NCI-H526 (cell line): ENCODE results near the gene OXCT1.
"Not testable (repeated sequence)": the region's sequence is repeated elsewhere in the genome, so short reads cannot be mapped to it uniquely, and the experiment has no call there.

Source experiments
- DNase-seq, 2 experiments: peaks; one replicate each; lab custom pipeline; 2025; lab: John Stamatoyannopoulos, UW

Gene OXCT1

DNA sequence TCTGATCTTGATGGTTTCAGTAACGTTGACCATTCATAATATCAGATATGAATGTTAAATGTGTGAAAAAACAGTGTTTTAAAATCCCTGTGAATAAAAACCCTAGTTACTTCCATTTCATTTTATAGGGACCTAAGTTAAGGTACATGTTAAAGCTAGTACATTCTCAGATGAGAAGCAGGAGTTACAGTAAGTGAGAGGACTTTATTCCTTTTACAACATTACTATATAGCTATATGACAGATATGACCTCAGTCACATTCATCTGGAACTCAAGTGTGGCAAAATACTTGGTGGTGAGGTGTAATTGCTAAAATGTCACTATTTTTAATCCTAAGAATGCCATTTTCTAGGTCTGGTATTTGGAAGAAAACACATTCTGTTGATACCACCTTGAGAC lies 96.4 kb downstream of the OXCT1 start:
- no peak for DNase-seq

DNA sequence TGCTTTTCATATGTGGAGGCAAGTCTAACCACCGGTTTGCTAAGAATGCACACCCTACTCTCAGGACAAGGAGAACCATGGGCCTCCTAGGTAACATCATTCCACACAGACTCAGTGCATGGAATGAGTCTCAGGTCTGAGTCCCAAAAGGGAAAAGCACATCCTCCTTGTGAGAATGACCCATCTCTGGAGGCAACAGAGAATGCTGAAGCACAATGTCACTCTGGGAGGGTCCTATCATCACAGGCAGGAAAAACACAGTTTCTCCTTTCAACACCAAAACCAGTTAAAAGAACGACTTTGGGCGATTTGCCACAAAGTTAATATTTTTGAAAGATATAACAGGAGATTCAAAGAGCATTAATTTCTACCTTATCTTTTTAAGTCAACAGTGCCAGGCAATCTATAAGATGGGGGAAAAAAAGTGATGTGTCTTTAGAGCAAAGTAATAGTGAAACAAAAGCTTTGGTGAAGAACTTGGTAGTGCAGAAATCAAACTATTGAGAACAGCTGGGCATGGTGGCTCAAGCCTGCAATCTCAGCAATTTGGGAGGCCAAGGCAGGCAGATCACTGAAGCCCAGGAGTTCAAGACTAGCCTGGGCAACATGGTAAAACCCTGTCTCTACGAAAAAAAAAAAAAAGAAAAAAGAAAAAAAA lies 97.3 kb downstream of the OXCT1 start:
- no peak for DNase-seq

DNA sequence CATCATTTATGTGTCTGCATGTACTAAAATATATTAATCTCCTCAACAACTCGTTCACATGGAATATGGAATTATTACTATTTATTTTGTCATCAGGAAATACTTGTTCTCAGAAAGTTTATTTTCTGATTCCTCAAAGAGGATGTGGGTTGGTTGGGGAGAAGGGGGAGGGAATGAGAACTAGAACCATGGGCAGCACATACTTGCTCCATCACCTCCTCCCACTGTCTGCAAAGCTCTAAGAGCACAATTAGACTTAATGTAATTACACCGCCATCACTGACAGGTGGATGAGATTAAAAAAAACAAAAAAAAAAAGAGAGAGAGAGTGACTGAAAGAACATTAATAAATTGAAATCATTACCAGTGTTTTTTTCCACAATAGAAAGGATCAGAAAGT lies 98.2 kb downstream of the OXCT1 start:
- DNase-seq = no peak

DNA sequence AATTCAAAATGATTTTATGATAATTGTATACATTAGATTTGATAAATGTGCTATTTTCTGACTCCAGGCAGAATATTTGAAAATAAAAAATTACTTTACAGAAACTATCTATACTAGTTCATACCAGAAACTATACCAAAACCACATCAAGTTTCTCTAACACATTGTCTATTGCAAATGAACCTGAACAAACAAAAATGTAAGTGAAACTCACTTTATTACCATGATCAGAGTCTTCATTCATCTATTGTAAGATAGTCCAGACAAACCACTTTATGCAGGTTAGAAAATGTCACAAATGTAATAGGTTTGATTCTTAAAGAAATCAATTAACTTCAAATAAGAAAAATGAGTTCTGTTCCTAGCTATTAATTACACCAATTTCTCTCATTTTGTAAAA lies 99.4 kb downstream of the OXCT1 start:
- DNase-seq = no peak

DNA sequence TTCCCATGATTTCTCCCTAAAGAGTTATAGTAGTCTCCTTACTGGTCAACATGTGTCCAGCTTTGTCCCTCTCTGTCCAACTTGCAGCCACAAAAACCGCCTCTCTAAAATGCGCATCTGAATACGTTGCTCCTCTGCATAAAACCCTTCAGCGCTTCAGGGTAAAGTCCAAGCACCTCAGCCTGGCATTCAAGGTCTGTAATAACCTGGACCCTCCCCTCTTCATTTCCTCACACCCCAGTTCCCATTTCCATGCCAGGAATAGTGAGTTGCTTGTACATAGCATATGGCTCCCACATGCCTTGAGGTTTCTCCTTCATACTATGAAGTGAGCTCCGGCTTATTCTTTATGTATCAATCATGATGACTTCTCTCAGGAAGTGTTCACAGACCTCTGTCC lies 101.5 kb downstream of the OXCT1 start:
- DNase-seq = no peak

DNA sequence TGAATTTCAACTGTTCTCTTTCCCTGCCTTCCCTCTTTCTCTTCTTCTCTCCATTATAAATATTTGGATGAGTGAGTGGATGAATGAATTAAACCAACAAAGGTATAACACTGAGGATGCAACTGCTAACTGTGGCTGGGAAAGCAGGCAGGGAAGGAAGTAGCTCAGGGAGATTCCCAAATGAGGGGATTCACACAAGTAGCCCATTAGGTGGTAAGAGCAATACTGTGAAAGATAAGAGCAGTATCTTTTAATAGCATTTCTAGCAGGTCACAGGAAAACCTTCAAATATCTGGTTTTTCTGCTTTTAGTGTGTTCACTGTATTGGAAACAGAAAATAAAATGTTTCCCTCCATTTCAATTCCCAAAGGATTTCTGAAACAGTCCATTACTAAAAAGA lies 105.6 kb downstream of the OXCT1 start:
- no peak for DNase-seq

DNA sequence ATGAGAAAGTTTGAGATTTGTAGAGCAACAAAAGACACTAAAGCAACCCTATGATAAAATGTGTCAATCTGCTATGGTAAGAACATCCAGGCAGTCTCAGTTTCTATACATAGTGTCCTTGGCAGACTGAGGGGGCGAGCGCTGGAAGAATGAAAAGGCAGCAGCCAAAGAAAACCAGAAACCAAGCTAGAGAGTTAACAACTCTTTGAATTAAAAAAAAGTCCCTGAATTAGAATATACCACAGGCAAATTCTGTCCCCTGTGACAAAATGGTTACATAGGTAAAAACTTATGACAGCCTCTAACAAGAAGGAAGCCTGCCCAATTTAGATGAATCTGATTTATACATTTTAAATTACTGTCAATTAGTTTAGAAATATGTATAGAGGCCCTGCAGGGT lies 106.7 kb downstream of the OXCT1 start:
- no peak for DNase-seq

DNA sequence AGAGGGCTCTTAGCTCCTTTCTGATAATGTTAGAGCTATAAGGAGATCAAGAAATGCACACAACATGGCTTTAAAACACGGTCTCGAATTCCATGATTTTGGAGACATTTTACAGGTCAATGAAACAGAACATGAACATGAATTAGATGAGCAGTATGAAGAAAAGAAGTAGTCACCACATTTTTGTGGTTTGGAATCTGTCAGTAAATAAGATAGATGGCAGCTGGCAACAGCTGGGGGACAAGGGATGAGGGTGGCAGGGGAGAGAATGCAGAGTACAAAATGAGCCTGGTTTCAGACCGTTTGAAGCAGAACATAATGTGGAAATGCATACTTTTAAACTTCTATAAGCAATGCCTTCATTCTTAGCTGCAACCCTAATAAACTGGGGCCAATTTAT lies 107.1 kb downstream of the OXCT1 start:
- DNase-seq = no peak

DNA sequence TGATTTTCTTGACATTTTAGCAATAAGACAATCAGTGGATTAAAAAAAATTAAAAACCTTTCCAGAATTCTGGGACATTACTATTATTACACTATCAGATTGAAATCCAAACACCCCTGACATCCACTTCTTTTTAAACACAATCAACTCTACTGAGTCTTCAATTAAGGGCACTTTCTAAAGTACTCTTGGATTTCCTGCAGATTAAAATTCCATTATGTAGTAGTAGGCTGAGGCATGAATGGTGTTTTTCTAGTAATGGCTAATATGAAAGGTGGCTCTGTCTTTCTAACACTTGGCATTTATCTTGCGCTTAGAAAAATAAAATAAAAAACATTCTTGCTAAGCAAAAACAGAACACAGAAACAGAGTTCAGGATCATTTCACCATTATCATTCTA lies 107.8 kb downstream of the OXCT1 start:
- no peak for DNase-seq

DNA sequence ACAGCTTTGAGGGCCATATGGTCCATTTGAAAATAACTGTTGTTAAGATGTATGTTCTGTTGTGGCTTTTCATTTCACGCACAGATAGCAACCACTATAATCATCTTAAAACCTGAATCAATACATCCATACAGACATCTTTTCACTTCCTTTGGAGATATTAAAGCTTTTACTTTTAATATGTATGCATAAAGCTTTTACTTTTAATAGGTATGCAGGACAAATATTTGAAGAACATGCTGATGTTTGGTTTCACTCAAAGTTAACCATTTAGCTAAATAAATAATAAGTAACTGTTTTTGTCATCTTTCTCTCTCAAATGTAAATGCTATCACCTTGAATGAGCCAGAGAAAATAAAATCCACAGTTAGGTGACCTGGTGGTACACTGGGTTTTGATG lies 108.6 kb downstream of the OXCT1 start:
- DNase-seq = no peak

DNA sequence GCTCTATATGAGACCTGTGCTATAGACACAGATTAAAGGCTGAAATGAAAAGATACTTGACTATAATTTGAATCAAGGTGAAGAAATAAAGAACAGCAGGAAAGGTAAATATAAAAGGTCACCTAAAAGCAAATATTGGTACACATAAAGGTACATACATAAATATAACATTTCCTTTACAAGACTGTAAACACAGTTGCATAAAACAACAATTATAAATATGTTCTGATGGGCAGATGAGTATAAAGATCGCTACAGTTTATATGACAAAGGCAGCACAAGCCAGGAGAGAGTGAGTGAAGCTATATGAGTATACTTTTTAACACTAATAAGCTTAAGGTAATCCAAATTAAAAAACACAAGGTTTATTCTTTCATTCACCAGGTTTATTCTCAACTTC lies 114.5 kb downstream of the OXCT1 start:
- no peak for DNase-seq

DNA sequence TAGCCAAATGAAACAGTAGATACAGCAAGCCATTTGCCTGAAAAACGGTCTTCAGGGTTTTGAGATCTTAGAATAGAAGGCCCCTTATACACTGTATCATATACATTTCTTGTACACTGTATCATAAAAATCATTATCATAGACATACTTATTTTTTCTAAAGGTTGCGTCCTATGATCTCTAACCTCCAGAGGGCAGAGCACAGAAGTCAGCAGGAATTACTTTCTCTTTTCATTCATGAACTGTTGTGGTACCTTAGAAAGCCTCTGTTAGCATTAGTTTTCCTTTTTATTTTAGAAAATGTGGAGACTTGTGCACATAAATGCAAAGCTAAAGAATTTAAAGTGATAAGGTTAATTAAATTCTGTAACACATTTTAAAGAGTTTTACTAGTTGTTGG lies 115.4 kb downstream of the OXCT1 start:
- peak in 1 of 2 experiments; percentile 10 for DNase-seq

DNA sequence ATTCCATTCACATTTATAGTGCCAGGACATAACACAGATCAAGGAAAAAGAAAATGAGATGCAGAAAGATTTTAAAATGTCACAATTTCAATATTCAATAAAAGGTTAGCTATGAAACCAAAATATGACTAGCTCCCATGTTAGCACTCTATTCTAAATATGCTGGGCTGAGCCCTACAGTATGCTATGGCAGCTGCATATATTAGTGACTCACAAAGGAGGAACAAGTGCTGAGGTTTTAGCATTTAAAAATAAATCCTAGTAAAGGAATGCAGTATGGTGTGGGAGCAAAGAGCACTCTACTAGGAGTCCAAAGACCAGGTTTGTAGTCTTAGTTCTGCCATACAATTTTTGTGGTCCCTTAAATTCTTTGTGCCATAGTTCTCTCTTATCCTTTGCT lies 118.4 kb downstream of the OXCT1 start:
- DNase-seq = no peak

DNA sequence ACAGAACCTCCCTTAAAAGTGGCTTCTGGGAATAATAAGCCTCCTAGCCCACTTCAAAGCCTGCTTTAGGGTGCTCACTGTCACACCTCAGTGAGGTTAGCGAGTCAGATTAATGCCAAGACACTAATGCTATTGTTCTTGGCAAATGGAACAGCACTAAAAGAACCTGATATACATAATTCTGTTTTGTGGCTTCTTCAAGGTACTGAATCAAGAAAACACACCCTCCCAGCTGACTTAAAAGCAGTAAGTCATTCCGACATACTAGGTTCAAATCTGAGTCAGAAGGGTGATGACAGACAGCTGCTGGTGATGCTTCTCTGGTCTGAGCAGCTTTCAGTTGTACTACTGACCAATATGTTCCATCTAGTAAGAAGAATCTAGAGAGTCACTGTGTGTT lies 121.6 kb downstream of the OXCT1 start:
- no peak for DNase-seq

DNA sequence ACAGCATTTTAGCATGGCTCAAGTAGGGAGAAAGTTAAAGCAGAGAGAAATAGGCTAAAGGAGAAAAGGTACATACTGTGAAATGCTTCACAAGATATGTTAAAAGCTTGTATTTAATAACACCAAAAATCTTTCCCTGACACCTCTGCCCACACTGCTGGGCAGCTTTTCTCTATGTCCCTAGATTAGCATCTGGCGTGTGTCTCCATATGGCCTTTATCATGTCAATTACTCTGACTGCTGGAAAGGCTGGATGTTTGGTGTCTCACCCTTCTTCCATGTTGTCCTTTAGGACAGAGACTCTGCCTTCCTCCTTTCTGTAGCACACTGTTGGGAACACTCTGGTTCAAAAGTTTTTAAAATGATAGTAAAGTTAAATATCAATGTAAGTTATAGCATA lies 122.5 kb downstream of the OXCT1 start:
- DNase-seq = no peak

DNA sequence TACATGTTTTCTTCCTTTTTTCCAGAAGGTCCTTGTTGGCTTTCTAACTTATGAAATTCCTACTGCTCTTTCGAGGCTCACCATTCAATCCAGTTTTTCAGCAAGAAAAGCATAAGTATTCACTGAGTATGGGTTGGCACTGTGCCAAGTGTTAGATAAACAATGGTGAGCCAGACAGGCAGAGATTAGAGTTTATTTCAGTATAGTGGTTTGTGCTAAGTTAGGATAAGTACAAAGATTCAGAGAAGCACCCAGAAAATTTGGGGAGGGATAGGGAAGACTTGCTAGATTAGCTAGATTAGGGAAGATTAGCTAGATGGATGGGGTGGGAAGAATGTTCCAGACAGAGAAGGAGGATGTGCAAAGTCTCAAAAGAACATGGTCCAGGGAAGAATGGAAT lies 122.9 kb downstream of the OXCT1 start:
- peak in 1 of 2 experiments; percentile 5 for DNase-seq

DNA sequence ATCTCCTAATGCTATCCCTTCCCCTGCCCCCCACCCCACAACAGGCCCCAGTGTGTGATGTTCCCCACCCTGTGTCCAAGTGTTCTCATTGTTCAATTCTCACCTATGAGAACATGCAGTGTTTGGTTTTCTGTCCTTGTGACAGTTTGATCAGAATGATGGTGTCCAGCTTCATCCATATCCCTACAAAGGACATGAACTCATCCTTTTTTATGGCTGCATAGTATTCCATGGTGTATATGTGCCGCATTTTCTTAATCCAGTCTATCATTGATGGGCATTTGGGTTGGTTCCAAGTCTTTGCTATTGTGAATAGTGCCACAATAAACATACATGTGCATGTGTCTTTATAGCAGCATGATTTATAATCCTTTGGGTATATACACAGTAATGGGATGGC lies 127.6 kb downstream of the OXCT1 start:
- DNase-seq = not testable (repeated sequence)

DNA sequence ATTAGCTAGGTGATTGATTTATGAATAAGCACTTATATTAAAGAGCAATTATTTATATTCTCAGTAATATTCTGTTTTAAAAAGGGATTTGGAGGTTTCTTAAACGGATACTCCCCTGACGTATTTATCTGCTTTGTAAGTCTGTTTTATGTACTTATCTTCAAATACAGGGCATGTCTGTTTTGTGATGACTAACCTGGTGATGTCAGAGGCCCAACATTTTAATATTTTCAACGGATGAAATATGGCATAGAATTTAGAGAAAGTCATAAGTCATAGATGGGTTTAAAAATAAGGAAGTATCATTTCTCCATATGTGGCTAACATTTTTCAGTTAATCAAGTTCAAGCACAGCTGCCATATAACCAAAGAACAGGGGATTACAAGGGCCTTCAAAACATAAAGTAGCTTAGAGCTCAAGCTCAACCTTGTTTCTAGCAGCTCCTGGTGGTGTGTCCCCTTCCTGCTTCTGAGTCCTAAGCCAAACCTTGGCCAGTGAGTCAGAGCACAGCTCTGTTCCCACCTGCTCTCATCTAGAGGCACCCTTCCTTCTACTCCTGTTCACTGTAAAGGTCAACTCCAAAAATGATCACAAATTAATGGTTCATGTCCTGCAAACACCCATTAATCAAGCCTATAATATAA lies 131.4 kb downstream of the OXCT1 start:
- no peak for DNase-seq

DNA sequence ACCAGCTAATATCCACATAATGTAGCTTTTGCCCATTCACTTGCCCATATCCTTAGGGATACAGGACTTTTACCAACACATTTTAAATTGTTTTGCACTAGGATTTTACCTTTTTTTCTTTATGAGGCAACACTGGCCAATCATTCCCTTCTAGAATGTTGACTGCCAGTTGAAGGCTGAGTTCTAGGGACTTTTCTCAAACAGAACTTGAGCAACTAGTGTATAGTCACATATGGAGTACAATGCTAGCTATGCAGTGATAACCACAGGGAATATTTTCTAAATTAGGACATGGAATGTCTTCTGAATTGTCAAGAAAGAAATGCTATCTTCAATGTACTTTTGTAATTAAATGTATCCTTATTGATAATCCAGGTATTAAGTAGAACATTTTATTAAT lies 133.6 kb downstream of the OXCT1 start:
- no peak for DNase-seq

DNA sequence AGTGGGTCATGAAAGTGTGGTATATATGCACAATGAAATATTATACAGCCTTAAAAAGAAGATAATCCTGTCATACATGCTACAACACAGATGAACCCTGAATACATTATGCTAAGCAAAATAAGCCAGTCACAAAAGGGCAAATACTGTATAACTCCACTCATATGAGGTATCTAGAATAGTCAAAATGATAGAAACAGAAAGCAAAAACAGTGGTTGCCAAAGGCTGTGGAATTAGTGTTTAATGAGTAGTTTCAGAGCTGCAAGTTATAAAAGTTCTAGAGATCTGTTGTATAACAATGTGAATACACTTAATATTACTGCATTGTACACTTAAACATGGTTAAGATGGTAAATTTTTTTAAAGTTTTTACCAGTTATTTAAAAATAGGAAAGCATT lies 135.0 kb downstream of the OXCT1 start:
- no peak for DNase-seq

DNA sequence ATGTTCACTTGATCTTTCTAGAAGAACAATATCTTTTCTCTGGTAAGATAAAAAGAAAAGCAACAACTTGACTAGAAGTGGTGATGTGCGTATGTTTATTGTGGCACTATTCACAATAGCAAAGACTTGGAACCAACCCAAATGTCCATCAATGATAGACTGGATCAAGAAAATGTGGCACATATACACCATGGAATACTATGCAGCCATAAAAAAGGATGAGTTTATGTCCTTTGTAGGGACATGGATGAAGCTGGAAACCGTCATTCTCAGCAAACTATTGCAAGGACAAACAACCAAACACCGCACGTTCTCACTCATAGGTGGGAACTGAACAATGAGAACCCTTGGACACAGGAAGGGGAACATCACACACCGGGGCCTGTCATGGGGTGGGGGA lies 140.8 kb downstream of the OXCT1 start:
- DNase-seq = not testable (repeated sequence)

DNA sequence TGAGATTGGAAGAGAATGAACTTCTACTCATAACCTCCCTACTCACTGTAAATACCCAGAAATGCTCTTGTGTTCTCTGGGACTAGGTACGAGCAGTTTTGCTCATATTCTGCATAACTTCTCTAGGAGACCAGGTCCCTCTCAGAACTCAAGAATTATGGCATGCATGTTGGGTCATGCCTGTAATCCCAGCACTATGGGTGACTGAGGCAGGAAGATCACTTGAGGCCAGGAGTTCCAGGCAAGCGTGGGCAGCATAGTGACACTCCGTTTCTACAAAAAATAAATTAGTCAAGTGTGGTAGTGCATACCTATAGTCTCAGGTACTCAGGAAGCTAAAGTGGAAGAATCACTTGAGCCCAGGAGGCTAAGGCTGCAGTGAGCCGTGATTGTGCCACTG lies 141.9 kb downstream of the OXCT1 start:
- no peak for DNase-seq

DNA sequence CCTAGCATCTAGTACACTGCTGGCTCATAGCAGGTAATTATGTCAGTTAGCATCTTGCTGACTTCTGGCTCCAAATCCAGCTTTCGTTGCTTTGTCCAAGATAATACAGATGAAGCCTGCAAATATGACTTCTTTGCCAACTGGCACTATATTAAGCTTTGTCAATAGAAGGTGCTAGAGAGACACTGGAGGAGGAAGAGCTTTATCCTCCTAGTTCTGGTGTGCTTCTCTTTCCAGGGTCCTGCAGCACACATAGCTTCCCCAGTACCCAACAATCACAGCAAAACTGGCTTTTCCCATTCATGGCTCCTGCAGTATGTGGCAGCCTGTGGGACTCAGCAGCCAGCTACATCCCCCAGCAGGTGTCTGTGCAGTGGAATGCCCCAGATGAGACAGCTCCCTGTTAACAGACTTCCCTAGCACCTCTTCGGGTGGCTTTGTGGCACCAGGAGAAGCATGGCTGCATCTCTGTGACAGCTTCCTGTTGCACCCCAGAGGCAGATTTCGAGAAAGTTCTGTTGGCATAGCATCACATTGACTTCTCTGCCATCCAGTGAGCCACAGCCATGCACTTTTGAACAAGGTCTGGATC lies 147.8 kb downstream of the OXCT1 start:
- peak in 1 of 2 experiments; percentile 11 for DNase-seq

DNA sequence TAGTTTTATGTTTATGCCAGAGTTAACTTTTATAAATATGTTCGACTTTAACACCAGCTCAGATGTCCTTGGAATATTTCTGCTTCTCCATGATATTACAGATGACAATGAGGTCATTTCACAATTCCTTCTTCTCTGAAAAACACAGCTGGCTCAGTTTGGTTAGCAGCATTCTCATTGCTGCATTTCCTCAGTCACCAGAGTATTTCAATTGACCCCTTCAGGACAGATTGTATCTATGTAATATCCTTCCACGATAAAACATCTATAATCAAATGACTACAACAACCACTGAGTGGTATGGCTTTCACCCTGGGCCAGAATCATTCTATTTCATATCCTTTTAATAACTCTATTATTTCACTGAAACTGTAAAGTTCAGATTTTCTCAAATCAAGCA lies 148.7 kb downstream of the OXCT1 start:
- no peak for DNase-seq
